GF-D8 (cell line): Measurements from ENCODE around the gene ZNF628.

Source experiments
- DNase-seq: peaks from one replicate; lab custom pipeline; 2025; lab: John Stamatoyannopoulos, UW

Gene ZNF628

DNA sequence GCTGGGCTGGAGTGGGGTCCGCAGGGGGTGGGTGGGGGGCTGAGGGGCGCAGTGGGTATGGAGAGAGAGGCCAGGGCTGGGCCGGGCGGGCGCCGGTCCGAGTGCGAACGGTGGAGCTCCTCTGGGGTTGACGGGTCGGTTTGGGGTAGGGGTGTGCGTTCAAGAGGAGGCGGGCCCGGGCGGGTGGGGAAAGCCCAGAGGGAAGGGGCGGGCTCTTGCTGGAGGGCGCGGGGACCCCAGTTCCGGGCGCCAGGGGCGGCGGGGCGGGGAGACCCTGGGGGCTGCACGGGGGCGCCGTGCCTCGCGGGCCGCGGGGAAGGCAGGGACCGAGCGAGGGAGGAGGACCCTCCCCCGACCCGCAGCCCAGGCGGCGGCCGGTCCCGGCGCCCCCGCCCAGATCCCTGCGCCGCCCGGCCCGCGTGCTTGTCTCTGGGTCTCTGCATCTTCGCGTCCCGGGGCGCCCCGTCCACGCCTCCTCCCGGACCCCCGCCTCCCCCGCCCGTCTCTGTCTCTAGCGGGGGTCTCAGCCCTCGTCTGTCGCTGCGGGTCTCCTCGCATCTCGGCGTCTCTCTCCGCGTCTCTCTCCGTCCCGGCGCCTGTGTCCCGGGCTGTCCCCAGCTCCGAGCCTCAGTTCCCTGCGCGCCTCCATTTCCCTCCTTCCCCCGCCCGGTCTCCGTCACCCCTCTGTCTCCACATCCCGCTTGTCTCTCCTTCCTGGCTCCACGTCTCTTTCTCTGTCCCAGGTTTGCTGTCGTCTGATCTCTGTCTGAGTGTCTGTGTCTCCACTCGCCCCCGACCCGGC, 25.1 kb upstream of the ZNF628 start:
- no peak for DNase-seq

- DNase-seq, result no peak
Measured at GRCh38 chr19:55451965-55452748, 24.3 kb upstream of the ZNF628 start.

- DNase-seq, result no peak
Measured at GRCh38 chr19:55452749-55453346, 23.6 kb upstream of the ZNF628 start.

GRCh38 chr19:55453511-55454260, 22.7 kb upstream of the ZNF628 start:
- no peak for DNase-seq

DNA sequence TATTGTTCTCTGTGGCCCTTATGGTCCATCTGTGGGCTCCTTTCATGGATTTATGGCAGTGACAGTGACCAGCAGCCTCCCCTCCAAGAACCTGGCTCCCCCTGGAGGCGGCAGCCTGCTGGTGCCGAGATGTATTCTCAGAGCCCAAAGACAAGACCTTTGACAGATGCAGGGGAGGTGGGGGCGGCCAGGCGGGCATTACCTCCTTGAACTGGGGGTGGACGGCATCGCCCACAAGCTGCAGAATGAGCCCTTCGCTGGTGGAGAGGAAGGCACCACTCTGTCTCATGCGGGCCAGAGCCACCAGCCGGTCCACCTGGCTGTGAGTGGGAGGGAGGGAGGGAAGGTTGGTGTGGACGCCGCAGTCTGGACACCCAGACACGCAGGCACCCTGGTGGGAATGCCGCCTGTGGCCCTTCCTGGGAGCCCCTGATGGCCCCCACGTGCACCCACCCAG, 21.6 kb upstream of the ZNF628 start:
- DNase-seq, result no peak

- DNase-seq, result no peak
Measured at GRCh38 chr19:55455576-55456235, 20.7 kb upstream of the ZNF628 start.

- DNase-seq, result no peak
Measured at GRCh38 chr19:55456347-55456746, 20.1 kb upstream of the ZNF628 start.

DNA sequence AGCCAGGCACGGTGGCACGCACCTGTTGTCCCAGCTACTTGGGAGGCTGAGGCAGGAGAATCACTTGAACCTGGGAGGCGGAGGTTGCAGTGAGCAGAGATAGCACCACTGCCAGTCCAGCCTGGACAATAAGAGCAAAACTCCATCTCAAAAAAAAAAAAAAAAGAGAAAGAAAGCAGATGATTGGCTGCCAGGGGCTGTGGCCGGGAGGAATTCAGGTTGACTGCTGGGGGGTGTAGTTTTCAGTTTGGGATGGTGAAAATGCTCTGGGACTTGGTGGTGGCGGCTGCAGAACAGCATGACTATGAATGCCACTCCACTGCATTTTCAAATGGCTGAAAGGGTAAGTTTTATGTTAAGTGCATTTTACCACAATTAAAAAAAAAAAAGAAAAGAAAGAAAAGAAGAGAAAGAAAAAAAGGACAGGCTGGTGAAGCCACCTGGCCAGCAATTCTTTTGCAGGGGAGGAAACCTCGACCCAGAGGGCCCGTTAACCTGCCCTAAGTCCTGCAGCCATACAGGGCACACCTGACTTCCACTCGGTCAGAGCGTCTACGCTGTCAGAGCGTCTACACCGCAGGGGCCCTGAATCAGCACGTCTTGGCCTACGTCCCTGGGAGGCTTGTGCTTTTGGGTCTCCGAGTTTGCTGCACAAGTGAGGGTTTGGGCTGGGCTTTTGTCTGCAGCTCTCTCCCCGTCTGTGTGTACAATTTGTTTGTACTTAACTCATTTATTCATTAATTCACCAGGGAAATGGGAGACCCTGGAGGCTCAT, 18.5 kb upstream of the ZNF628 start:
- no peak for DNase-seq

DNA sequence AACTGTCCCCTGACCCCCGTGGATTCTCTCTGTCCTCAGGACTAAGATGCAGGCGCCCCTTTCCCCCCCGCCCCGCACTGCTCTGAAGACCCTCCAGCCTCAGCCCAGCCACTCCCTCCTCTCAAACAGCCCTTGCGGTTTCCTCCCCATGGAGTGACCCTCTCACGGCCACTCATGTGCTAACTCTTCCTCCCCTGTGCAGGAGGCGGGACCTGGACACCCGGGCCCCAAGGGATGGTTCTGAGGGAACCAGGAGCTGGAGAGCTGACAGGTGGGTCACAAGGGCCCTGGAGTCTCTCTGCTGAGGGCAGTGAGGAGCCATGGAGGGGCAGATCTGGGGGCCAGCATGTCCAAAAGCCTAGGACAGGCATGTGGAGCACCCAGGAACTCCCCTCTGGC, 16.9 kb upstream of the ZNF628 start:
- DNase-seq, result no peak

DNA sequence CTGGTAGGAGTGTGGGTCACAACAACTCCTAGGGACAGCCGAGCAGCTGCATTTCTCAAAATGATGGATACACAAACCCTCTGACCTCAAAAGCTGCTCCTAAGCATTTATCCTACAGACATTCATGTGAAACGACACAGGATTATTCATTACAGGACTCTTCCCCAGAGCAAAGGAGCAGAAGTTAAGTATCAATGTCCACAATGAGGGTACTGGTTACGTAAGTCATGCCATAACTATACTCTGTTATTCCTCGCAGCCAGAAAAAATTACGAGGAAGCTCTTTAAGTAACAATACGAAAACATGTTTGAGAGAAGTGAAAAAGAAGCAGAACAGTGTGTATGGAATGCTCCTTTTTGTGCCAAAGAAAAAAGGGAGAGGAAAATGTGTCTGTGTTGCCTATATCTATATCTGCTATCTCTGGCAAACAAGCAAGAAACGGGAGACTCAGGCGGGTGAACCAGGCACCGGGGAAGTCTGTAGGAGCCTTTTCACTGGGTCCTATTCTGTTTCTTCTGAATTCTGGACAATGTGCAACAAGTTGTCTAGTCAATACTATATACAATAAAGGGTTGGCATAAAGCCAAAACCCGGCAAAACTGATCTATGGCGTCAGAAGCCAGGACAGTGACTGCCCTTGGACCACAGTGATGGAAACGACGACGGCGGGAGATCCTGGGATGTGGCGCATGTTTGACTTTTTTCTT, 16.3 kb upstream of the ZNF628 start:
- no peak for DNase-seq

DNA sequence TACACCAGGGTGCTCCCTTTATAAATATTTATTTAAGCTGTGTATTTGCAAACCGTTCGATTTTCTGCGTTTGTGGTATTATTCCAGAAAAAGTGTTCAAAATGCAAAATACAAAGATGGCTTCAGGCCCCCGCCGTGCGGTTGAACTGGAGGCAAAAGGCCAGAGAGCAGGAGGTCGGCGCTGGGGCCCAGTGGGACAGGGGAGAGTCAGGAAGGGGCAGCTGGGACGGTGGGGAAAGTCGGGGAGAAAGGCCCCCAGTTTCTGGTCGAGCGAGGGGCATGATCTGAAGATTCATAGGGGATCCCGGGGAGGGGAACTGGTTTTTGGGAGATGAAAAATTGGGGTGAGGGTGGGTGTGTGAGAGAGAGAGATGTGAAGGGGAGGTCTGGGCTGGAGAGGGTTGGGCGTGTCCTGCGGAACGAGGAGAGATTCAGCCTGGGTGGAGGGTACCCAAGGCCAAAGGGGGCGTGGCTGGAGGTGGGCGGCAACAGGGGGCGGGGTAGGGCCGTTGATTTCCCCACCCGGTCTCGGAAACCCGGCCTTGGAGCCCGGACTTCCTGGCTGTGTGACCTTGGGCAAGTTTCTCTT, 15.7 kb upstream of the ZNF628 start:
- DNase-seq, result peak; percentile 22

- peak; percentile 97 for DNase-seq
Measured at GRCh38 chr19:55461259-55461973, 15.0 kb upstream of the ZNF628 start, which contains the start of gene ISOC2. Gene ISOC2, minus strand, starts transcription at chr19:55461642. Its CDS starts 5,156 bp downstream, at chr19:55456486.

- no peak for DNase-seq
Measured at GRCh38 chr19:55461974-55462626, 14.3 kb upstream of the ZNF628 start.

GRCh38 chr19:55462722-55463121, 13.7 kb upstream of the ZNF628 start:
- DNase-seq, result no peak

DNA sequence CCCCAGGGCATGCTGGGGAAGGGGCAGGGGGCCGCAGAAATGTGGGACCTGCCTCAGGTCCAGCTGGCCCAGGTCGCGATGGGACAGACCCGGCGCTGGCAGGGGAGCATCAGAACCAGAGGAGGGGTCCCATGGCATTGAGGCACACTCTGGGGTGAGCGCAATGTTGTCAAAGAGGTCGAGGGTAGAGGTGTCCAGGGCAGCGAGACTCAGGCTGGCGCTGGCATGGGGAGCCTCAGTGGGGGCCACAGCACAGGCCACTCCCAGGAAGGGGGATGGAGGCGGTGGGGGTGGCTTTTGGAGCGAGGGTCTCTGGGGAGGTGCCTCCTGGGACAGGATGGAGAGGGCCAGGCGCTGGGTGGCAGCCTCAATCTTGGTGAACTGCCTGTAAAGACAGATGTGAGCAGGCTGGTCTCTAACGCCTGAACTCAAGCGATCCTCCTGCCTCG, 12.8 kb upstream of the ZNF628 start:
- no peak for DNase-seq

GRCh38 chr19:55464039-55464661, 12.3 kb upstream of the ZNF628 start:
- no peak for DNase-seq

GRCh38 chr19:55464662-55465054, 11.8 kb upstream of the ZNF628 start, which contains the start of gene C19orf85:
Gene C19orf85, minus strand, starts transcription at chr19:55464751. Its CDS starts 197 bp downstream, at chr19:55464554.
- no peak for DNase-seq
